IMR-90 (cell line): Measurements from ENCODE around the gene ST6GALNAC4. TPM values are rescaled to one million over a fixed set of nuclear protein-coding genes. Genes with fewer than 3 reads are reported as not detected.
"Not testable (repeated sequence)": the region's sequence is repeated elsewhere in the genome, so short reads cannot be mapped to it uniquely, and the experiment has no call there.

Experiments
- ATAC-seq: fragments of 200-7000 bp; cut with Tn5 transposase; 2 replicates; pipeline ENCODE4 v1.9.1; 2020; ENCODE audit warnings: low read depth, mild to moderate bottlenecking, moderate library complexity
- BruUV-seq: library from RNA; stranded (reverse); fragments of 400-500 nt; replicated peaks from 2 replicates; lab custom pipeline; 2021; lab: Mats Ljungman, UMichigan
- CTCF ChIA-PET: fragments of 300-600 bp; formaldehyde crosslinking; extraction: SDS; loops from one replicate; lab custom pipeline; 2021; ENCODE audit warnings: antibody characterized with exemption; lab: Yijun Ruan, JAX
- POLR2A ChIA-PET: fragments of 300-600 bp; sonication (Branson Sonifier 250); formaldehyde crosslinking; loops from one replicate; lab custom pipeline; 2022; ENCODE audit warnings: antibody characterized with exemption; ENCODE audit not compliant: unreplicated experiment; lab: Charles Lee
- DNase-seq: peaks from one replicate; pipeline ENCODE4 v3.0.0; 2013
- H2AFZ ChIP-seq: replicated peaks from 2 replicates; pipeline ENCODE3; 2013; ENCODE audit warnings: low read length, mild to moderate bottlenecking; ENCODE audit not compliant: poor library complexity
- H2AK5ac ChIP-seq: 2 replicates; pipeline ENCODE4 v1.6.1; 2013; ENCODE audit warnings: low read depth, low read length, inconsistent platforms
- H2AK9ac ChIP-seq: replicated peaks from 2 replicates; pipeline ENCODE3; 2013; ENCODE audit warnings: mild to moderate bottlenecking, low read depth, low read length, moderate library complexity; ENCODE audit not compliant: poor library complexity
- H2BK120ac ChIP-seq: 2 replicates; pipeline ENCODE4 v1.6.1; 2013; ENCODE audit warnings: low read depth, low read length, inconsistent platforms
- H2BK15ac ChIP-seq: 3 replicates; pipeline ENCODE4 v1.6.1; 2013; ENCODE audit warnings: low read depth, low read length, inconsistent platforms
- H2BK20ac ChIP-seq: 2 replicates; pipeline ENCODE4 v1.6.1; 2013; ENCODE audit warnings: low read depth, mild to moderate bottlenecking, inconsistent platforms, low read length, moderate library complexity
- H2BK5ac ChIP-seq: 2 replicates; pipeline ENCODE4 v1.6.1; 2013; ENCODE audit warnings: mild to moderate bottlenecking, low read depth, low read length, inconsistent platforms; ENCODE audit not compliant: poor library complexity, severe bottlenecking
- H3K14ac ChIP-seq: replicated peaks from 2 replicates; pipeline ENCODE4 v1.6.1; 2013; ENCODE audit warnings: low read depth, low read length, inconsistent platforms
- H3K18ac ChIP-seq: 2 replicates; pipeline ENCODE4 v1.6.1; 2013; ENCODE audit warnings: low read depth, low read length, control low read depth
- H3K23ac ChIP-seq: 2 replicates; pipeline ENCODE4 v1.6.1; 2013; ENCODE audit warnings: low read depth, low read length, inconsistent platforms
- H3K27ac ChIP-seq: 2 replicates; pipeline ENCODE4 v1.5.1; 2013; ENCODE audit warnings: mild to moderate bottlenecking, control low read depth, low read length; ENCODE audit not compliant: insufficient read depth
- H3K27me3 ChIP-seq: 2 replicates; pipeline ENCODE4 v1.6.1; 2013; ENCODE audit warnings: low read length; ENCODE audit not compliant: control insufficient read depth, insufficient read depth
- H3K36me3 ChIP-seq: 2 replicates; pipeline ENCODE4 v1.6.1; 2013; ENCODE audit warnings: low read length, mixed read lengths; ENCODE audit not compliant: control insufficient read depth, insufficient read depth
- H3K4ac ChIP-seq: 2 replicates; pipeline ENCODE4 v1.6.1; 2013; ENCODE audit warnings: low read depth, low read length, inconsistent platforms
- H3K4me1 ChIP-seq: 2 replicates; pipeline ENCODE4 v1.6.1; 2013; ENCODE audit warnings: low read length, mixed read lengths; ENCODE audit not compliant: control insufficient read depth, insufficient read depth
- H3K4me2 ChIP-seq: 2 replicates; pipeline ENCODE4 v1.6.1; 2013; ENCODE audit warnings: low read depth, mild to moderate bottlenecking, control low read depth, low read length, moderate library complexity
- H3K4me3 ChIP-seq: 2 replicates; pipeline ENCODE4 v1.5.1; 2013; ENCODE audit warnings: low read depth, mild to moderate bottlenecking, control low read depth, low read length, moderate library complexity; ENCODE audit not compliant: insufficient read depth
- H3K56ac ChIP-seq: 2 replicates; pipeline ENCODE4 v1.6.1; 2013; ENCODE audit warnings: low read length, inconsistent platforms; ENCODE audit not compliant: insufficient read depth; ENCODE audit errors: extremely low read depth
- H3K79me1 ChIP-seq, 2 experiments: 2 replicates each; pipeline ENCODE4 v1.6.1; 2013; ENCODE audit warnings: low read length in 2 of 2, inconsistent platforms in 1 of 2, low read depth in 1 of 2
- H3K9ac ChIP-seq: 2 replicates; pipeline ENCODE4 v1.6.1; 2013; ENCODE audit warnings: low read depth, low read length, control low read depth
- H3K9me1 ChIP-seq: 2 replicates; pipeline ENCODE4 v1.6.1; 2013; ENCODE audit warnings: low read length, inconsistent platforms; ENCODE audit not compliant: insufficient read depth
- H3K9me3 ChIP-seq: 2 replicates; pipeline ENCODE4 v1.6.1; 2013; ENCODE audit warnings: low read length; ENCODE audit not compliant: control insufficient read depth, insufficient read depth
- H4K20me1 ChIP-seq: 2 replicates; pipeline ENCODE4 v1.6.1; 2013; ENCODE audit warnings: low read length, inconsistent platforms; ENCODE audit not compliant: insufficient read depth
- H4K5ac ChIP-seq: 2 replicates; pipeline ENCODE4 v1.6.1; 2013; ENCODE audit warnings: mild to moderate bottlenecking, low read depth, low read length, control low read depth
- H4K8ac ChIP-seq, 2 experiments: 2 replicates each; pipeline ENCODE4 v1.6.1; 2013; ENCODE audit warnings: low read depth in 2 of 2, low read length in 2 of 2, control low read depth in 1 of 2, inconsistent platforms in 1 of 2
- H4K91ac ChIP-seq: 2 replicates; pipeline ENCODE4 v1.6.1; 2013; ENCODE audit warnings: low read depth, low read length, inconsistent platforms; ENCODE audit not compliant: insufficient read depth
- RAD21 ChIP-seq: IDR thresholded peaks from 2 replicates; pipeline ENCODE4 v1.6.1; 2012; ENCODE audit warnings: low read length, improper control_type of control experiment
- USF2 ChIP-seq: fragments of 150-350 bp; IDR thresholded peaks from 2 replicates; pipeline ENCODE4 v1.6.1; 2017; ENCODE audit warnings: mild to moderate bottlenecking, antibody characterized with exemption, low read length, low read depth
- WGBS, 2 experiments: methylation state at CpG; one replicate each; pipeline versions ENCODE4 v1.1.5 to v1.1.7; 2013; ENCODE audit warnings: missing lambda C conversion rate in 2 of 2; ENCODE audit not compliant: insufficient read length in 1 of 2; ENCODE audit errors: extremely low coverage in 2 of 2; 5-methylcytosine and 5-hydroxymethylcytosine counted together
- dilution Hi-C: fragments of 300-500 bp; cut with HindIII; formaldehyde crosslinking; loops from one replicate; pipeline ENCODE4 v1.14.3; 2018; ENCODE audit warnings: low sequenced_read_pairs; ENCODE audit not compliant: unreplicated experiment
- in situ Hi-C: fragments of 300-500 bp; cut with MboI; formaldehyde crosslinking; loops from 3 replicates; pipeline ENCODE4 v1.14.3; 2019; ENCODE audit warnings: low sequenced_read_pairs, inconsistent platforms, mixed read lengths
- intact Hi-C: fragments of 100-400 bp; cut with micrococcal nuclease; formaldehyde crosslinking; loops from 2 replicates; pipeline ENCODE4 v1.10.0; 2022
- polyA plus RNA-seq, 3 experiments: library from polyadenylated mRNA; depleted of rRNA; stranded (reverse); fragments of >200 nt; gene quantifications; 2 replicates each; pipeline ENCODE4 v1.2.3, GENCODE V29; 2012; ENCODE audit warnings: low replicate concordance in 1 of 3
- total RNA-seq: library from RNA; depleted of rRNA; stranded (reverse); fragments of >200 nt; gene quantifications from 2 replicates; pipeline ENCODE4 v1.2.3, GENCODE V29; 2012

ST6GALNAC4 gene
- total and polyA plus RNA-seq, 2 of the 4 experiments (the other 2 are of a cell fraction) = 12.5 to 32.9 TPM

GRCh38 chr9:127883959-127884358, 32.9 kb downstream of the ST6GALNAC4 start:
- H4K91ac ChIP-seq = no peak overlapping the region
- no peak overlapping the region for H2BK15ac ChIP-seq
- H4K5ac ChIP-seq = no peak overlapping the region
- TF ChIP-seq RAD21 (no peak), USF2 (no peak)
- ChIA-PET POLR2A (interaction anchor here (0.8 kb wide), 1 partner anchor 14 kb away, joined by 3 read pairs; no protein-coding TSS in a partner anchor), CTCF (no interaction called here)
- H3K4me1 ChIP-seq = peaks cover 4% of the 10 kb centered on the region
- no peak overlapping the region; the same call in 1 of the 2 replicates for H2AK5ac ChIP-seq
- H3K18ac ChIP-seq = no peak overlapping the region
- H3K56ac ChIP-seq = no peak overlapping the region
- H3K9ac ChIP-seq = no peak overlapping the region
- no peak for DNase-seq
- no peak overlapping the region for H3K14ac ChIP-seq
- no peaks in the 10 kb centered on the region for H3K9me3 ChIP-seq
- no peak overlapping the region for H3K4ac ChIP-seq
- H2BK120ac ChIP-seq = no peak overlapping the region
- H3K79me1 ChIP-seq = peaks cover 0 to 15% of the 10 kb centered on the region in 2 experiments; a peak in 2 of 4 replicates
- H2AK9ac ChIP-seq = no peak overlapping the region
- no peak for ATAC-seq
- 87% methylated on average over 7 of the region's 7 CpGs; no CpG with 5 or more reads in 1 of the 2 experiments for WGBS, 2 experiments
- no peak overlapping the region for H4K8ac ChIP-seq
- no TSS peak for BruUV-seq
- no peaks in the 10 kb centered on the region for H3K27me3 ChIP-seq
- H3K27ac ChIP-seq = no peak overlapping the region
- H3K36me3 ChIP-seq = peaks cover 41% of the 10 kb centered on the region
- in situ Hi-C loops = no loop called here
- dilution Hi-C loops = no loop called here
- H3K23ac ChIP-seq = no peak overlapping the region
- H3K4me3 ChIP-seq = no peak overlapping the region
- intact Hi-C loops = no loop called here
- H4K20me1 ChIP-seq = 0 out of 2 replicates have a peak, but pooled peaks cover 3% of the 10 kb centered on the region
- no peak overlapping the region for H2BK20ac ChIP-seq
- no peak overlapping the region for H3K4me2 ChIP-seq
- peaks cover 3% of the 10 kb centered on the region; the same call in 1 of the 2 replicates for H3K9me1 ChIP-seq
- H2BK5ac ChIP-seq = no peak overlapping the region
- H2AFZ ChIP-seq = peak overlapping the region; percentile 58

- CTCF ChIA-PET = not testable (repeated sequence)
Observed at GRCh38 chr9:127881715-127882114, 35.1 kb downstream of the ST6GALNAC4 start.

More at GRCh38 chr9:127881715-127882114, 35.1 kb downstream of the ST6GALNAC4 start:
- in situ Hi-C loops, H2BK15ac ChIP-seq, H3K18ac ChIP-seq, H4K91ac ChIP-seq, POLR2A ChIA-PET, DNase-seq, H3K9me1 ChIP-seq, ATAC-seq, H3K56ac ChIP-seq, H2AK5ac ChIP-seq, H2BK120ac ChIP-seq, H3K9ac ChIP-seq, intact Hi-C loops, H3K23ac ChIP-seq, H3K4me2 ChIP-seq, BruUV-seq, H3K4me3 ChIP-seq, H3K27me3 ChIP-seq, H2AFZ ChIP-seq, H4K5ac ChIP-seq, H3K4ac ChIP-seq, H3K9me3 ChIP-seq, H2AK9ac ChIP-seq, H4K8ac ChIP-seq, H2BK5ac ChIP-seq, H3K14ac ChIP-seq, H2BK20ac ChIP-seq, H3K27ac ChIP-seq, H4K20me1 ChIP-seq, dilution Hi-C loops: not testable (repeated sequence)
- Histone ChIP-seq H3K36me3 (peaks cover 28% of the 10 kb centered on the region), H3K79me1 (peaks cover 6 to 16% of the 10 kb centered on the region in 2 experiments; a peak in 3 of 4 replicates), H3K4me1 (peaks cover 12% of the 10 kb centered on the region)
- no CpG with 5 or more reads among the region's 3 CpGs for WGBS, 2 experiments
